ENCODE results near the gene NAA60. TPM values are rescaled to one million over a fixed set of nuclear protein-coding genes. Genes with fewer than 3 reads are reported as not detected.

The NAA60 gene
- total and polyA plus RNA-seq, 9 of the 15 experiments (the other 6 are each of a cell fraction or from before 2014, with no cell fraction given): 2.1 to 49.4 (median 10.3) TPM

DNA sequence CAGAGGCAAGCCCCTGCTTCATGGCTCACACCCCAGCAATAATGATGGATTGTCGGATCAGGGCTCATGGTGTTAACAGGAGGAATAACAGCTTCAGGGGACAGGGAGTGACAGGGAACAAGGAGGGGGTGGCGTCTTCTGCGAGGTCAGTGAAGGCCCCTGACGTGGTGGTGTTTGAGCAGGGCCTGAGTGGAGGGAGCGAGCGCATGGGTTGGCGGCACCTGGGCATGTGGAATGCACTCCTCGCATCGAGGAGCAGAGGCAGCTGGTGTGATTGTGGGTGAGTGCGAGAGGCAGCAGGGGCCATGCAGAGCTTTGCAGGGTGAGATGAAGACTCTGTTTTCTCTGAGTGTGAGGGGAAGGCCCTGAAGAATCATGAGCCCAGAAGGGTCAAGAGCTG, 90.6 kb downstream of the NAA60 start (continued):
- TF ChIP-seq, protein P1, sequence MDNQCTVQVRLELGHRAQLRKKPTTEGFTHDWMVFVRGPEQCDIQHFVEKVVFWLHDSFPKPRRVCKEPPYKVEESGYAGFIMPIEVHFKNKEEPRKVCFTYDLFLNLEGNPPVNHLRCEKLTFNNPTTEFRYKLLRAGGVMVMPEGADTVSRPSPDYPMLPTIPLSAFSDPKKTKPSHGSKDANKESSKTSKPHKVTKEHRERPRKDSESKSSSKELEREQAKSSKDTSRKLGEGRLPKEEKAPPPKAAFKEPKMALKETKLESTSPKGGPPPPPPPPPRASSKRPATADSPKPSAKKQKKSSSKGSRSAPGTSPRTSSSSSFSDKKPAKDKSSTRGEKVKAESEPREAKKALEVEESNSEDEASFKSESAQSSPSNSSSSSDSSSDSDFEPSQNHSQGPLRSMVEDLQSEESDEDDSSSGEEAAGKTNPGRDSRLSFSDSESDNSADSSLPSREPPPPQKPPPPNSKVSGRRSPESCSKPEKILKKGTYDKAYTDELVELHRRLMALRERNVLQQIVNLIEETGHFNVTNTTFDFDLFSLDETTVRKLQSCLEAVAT (IDR thresholded peaks at IDR 0.05): no peak
- no peak for TF ChIP-seq PTRF (tag; IDR thresholded peaks at IDR 0.05)
- TF ChIP-seq ZNF507 (tag; conservative IDR thresholded peaks at IDR 0.05): no peak
- TF ChIP-seq, protein P2, sequence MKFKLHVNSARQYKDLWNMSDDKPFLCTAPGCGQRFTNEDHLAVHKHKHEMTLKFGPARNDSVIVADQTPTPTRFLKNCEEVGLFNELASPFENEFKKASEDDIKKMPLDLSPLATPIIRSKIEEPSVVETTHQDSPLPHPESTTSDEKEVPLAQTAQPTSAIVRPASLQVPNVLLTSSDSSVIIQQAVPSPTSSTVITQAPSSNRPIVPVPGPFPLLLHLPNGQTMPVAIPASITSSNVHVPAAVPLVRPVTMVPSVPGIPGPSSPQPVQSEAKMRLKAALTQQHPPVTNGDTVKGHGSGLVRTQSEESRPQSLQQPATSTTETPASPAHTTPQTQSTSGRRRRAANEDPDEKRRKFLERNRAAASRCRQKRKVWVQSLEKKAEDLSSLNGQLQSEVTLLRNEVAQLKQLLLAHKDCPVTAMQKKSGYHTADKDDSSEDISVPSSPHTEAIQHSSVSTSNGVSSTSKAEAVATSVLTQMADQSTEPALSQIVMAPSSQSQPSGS (CRISPR knock-in tag; IDR thresholded peaks at IDR 0.05): no peak
- TF ChIP-seq, protein P3, sequence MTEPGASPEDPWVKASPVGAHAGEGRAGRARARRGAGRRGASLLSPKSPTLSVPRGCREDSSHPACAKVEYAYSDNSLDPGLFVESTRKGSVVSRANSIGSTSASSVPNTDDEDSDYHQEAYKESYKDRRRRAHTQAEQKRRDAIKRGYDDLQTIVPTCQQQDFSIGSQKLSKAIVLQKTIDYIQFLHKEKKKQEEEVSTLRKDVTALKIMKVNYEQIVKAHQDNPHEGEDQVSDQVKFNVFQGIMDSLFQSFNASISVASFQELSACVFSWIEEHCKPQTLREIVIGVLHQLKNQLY (CRISPR knock-in tag; conservative IDR thresholded peaks at IDR 0.05): no peak
- TF ChIP-seq, protein P4, sequence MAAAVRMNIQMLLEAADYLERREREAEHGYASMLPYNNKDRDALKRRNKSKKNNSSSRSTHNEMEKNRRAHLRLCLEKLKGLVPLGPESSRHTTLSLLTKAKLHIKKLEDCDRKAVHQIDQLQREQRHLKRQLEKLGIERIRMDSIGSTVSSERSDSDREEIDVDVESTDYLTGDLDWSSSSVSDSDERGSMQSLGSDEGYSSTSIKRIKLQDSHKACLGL (CRISPR knock-in tag; IDR thresholded peaks at IDR 0.05; ENCODE audit: borderline replicate concordance, poor library complexity, severe bottlenecking): no peak
- TF ChIP-seq, protein P5, sequence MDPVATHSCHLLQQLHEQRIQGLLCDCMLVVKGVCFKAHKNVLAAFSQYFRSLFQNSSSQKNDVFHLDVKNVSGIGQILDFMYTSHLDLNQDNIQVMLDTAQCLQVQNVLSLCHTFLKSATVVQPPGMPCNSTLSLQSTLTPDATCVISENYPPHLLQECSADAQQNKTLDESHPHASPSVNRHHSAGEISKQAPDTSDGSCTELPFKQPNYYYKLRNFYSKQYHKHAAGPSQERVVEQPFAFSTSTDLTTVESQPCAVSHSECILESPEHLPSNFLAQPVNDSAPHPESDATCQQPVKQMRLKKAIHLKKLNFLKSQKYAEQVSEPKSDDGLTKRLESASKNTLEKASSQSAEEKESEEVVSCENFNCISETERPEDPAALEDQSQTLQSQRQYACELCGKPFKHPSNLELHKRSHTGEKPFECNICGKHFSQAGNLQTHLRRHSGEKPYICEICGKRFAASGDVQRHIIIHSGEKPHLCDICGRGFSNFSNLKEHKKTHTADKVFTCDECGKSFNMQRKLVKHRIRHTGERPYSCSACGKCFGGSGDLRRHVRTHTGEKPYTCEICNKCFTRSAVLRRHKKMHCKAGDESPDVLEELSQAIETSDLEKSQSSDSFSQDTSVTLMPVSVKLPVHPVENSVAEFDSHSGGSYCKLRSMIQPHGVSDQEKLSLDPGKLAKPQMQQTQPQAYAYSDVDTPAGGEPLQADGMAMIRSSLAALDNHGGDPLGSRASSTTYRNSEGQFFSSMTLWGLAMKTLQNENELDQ (CRISPR knock-in tag; IDR thresholded peaks at IDR 0.05; ENCODE audit: borderline replicate concordance): no peak
- TF ChIP-seq ZKSCAN1 (IDR thresholded peaks at IDR 0.05; ENCODE audit: low read depth, low read length): no peak
- no peak for TF ChIP-seq ZNF24 (IDR thresholded peaks at IDR 0.05)
